HG02610 (cell line): ENCODE data around the gene USH1C.

Experiments
- ATAC-seq: cut with Tn5 transposase; IDR thresholded peaks from one replicate; pipeline ENCODE4 v1.9.1; 2021; ENCODE audit warnings: mild to moderate bottlenecking, moderate library complexity; ENCODE audit not compliant: unreplicated experiment

The USH1C gene

DNA sequence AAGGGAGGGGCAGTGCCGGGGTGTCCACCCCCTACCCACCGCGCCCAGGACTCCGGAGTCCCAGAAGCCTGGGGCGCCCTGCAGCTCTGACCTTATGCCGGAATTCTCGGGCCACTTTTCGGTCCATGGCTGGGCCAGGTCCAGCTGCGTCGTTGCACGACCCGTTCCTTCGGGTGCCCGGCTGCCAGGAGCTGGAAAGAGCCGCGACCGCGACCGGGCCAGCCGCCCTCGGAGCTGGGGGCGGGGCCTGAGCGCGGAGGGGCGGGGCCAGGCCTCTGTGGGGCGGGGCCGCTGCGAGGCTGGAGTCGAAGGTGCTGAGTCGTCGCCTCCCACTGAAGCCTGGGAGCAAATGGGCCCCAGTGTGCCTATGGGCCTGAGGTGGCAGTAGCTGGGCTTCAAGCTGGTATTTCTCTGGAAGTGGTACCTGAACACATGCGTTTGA is at the start of gene USH1C:
TSS of gene USH1C (minus strand) at position 236 of the 442 bp plus-strand sequence. CDS start at position 127, 109 bp downstream.
- ATAC-seq = no peak

DNA sequence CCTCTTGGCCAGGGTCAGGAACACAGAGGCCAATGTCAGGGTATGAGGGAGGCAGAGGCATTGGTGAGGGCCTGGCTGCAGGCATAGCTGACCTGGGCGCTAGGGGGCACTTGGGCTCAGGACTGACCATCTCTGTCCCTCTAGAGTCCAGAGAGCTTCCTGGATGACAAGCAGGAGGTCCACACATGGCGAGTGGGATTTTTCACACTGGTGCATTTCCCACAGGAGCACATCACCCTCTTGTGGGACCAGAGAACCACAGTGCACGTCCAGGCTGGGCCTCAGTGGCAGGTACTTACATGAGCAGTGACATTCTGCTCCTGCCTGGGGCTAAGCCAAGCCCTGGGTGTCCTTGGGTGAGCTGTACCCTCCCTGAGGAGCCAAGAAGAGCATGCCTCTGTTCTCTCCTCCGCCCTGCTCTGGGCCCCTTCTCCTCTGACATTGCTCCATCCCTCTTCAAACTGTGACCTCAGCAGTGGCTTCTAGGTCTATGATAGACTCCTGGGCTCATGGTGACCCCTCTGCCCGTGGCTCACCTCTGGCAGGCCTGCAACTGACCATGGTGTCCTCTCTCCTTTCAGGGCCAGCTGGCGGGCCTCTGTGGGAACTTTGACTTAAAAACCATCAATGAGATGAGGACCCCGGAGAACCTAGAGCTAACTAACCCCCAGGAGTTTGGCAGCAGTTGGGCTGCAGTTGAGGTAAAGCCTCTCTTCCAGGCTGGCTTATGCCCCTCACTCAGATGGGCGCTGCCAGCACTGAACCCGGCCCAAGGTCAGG is 49.4 kb upstream of the USH1C start:
- no peak for ATAC-seq

DNA sequence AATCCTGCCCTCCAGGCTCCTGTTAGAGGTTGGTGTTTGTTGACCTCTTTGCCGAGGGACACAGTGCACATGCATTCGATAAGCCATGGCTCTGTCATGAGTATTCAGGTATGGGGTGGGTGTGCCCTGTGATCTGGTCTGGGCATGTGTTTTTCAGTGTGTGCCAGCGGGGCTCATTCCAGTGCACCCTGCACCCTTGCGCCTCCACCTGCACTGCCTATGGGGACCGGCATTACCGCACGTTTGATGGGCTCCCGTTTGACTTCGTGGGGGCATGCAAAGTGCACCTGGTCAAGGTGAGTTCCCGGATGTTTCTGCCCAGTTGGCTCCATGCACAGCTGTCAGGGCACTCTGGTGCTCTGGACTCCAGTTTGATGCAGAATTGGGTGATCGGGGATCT is 47.1 kb upstream of the USH1C start:
- ATAC-seq = no peak

DNA sequence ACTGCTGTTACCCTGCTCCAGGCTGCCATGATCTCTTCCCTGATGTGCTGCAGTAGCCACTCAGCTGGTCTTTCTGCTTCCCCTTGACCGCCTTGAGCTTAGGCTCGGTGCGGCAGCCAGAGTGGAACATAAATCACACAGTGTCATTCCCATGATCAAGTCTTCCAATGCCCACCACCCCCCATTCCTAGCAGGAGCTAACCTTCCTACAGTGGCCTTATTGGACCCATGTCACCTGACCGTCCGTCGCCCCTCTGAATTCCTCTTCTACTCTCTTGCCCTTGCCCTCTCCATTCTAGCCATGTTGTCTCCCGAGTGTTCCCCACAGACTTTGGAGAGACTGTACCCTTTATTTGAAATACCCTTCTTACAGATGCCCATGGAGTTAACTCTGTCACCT is 46.2 kb upstream of the USH1C start:
- no peak for ATAC-seq

DNA sequence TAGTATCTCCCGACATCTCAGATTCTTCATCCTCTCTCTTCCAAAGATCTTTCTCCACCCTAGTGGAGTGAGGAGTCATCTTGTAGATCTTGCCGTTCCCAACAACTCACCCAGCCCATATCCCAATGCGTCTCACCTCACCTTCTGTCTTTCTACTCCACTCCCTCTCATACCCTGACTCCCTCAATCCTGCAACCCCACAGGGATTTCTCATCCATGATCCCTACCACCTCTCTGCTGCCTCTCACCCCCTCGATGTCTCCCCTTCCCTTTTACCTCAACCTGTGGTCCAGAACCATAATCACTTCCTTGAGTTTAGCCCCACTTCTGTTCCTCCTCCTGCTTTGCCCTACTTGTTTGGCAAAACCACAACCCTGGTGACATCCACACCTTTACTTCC is 44.5 kb upstream of the USH1C start:
- ATAC-seq = no peak

DNA sequence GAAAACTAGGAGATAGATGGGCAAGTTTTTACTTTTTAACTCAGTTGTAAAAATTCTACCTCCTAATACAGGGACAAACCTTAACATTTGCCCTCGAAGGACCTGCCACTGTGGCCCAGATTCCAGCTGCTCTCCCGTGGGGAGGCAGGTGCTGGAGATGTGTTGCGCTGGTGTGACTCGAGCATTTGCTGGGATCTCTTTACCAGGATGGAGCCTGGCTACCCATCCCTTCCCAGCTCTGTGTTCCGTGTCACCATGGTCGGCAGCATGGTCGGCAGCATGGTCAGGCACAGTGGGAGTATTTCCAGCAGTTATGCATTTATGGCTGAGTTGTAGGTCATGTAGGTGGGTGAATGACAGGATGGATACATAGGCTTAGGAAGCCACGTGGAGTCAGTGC is 44.0 kb upstream of the USH1C start:
- ATAC-seq = no peak

DNA sequence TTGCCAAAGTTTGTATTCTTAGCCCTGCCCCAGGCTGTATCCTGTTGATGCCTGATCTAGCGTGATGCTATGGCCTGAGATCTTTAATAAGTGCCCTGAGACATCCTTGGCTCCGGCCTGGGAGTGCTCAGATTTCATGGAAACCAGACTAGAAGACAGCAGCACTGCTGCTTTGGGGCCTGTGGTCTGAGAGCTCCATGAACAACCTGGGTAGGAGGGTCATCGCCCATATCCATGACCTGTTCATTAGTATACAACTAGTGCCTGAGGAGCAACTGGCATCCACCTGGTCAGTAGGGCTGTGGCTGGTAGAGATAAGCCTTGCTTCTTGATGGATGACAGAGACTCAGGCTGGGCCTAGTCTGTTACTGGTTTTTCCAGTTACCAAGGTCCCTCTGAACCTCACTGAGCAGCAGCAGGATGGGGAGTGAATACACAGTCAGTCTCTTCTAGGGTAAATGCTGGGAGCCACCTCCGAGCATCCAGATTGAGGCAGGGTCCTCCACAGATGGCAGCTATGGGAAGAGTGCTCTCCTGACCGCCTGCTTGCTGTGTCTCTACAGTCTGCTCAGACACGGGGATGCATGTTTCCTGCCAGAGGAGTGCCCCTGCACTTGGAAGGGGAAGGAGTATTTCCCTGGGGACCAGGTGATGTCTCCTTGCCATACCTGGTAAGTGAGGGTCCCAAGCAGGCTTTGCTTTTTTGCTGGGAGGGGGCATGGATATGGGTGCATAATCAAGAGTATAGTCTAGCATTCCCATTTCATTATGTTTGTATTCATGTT is 41.9 kb upstream of the USH1C start:
- no peak for ATAC-seq

DNA sequence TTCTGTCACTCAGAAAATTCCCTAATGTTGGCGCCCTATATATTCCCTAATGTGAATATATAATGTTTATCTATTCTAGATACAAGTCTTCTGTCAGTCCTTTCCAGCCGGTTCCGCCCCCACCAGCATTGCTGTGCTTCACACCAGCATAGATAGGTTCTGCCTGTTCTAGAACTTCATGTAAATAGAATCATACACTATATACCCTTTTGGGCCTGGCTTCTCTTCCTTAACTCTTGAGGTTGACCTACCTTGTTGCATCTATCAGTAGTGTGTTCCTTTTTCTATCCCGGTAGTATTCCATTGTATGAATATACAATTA is 37.5 kb upstream of the USH1C start:
- no peak for ATAC-seq

DNA sequence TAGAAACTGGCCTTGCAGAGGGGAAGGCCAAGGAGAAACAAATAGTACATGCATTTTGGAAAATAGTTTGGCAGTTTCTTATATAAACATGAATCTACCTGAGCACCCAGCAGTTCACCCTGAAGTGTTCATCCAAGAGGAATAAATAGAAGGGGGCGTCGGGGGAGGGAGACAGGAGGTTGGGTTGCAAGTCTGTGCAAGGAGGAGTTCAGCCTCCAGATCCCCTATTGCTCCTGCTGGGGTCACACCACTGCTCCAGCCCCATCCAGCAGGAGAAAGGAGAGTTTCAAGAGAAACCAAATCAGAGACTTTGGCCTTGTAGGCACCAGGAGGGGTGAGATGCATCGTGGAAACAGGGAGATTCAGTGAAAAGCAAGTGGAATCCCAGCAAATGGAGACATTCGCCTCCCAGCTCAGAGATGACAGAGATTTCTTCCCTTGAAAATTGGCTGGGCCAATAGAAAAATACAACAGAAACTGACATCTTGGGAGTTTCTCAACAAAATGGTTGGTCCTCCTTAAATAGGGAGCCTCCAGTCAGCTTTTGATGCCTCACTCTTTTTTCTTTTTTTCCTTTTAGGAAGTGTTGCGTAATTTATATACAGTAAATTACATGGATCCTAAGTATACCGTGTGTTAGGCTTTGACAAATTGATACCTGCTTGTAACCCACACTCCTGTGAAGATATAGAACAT is 37.0 kb upstream of the USH1C start:
- ATAC-seq = no peak

DNA sequence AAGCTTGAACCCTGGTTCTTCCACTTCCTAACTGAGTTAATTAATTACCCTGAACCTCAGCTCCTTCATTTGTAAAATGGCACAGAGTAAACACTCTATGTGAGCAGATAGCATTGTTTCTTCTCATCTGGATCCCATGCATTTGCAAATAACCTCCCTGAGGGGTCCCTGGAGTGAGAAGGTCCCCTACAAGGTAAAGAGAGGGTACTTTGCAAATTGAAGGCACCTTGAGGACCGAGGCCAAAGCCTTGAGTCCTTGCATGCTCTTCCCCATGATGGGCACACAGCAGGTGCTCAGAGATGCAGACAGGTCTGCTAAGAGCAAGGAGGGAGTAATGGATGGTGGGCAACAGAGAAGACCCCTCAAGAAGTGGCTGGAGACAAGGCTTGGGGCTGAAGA is 36.1 kb upstream of the USH1C start:
- ATAC-seq = no peak

DNA sequence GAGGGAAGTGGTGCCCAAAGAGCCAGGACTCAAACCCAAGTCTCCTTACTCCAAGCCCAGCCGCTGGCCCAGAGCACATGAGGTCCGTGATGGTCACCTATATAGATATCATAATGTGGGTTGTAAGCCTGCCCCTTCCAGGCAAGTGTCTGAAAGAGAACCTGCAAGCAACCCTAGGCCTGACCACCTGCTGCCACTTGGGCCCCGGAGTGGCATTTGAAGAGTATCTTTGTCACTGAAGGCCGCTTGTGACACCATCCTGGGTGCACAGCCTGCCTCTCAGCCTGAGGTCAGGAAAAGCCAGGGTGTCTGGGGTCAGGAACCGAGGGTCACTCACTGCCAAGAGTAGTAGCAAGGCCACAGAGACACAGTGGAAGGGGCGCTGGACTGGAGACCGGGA is 35.2 kb upstream of the USH1C start:
- no peak for ATAC-seq

DNA sequence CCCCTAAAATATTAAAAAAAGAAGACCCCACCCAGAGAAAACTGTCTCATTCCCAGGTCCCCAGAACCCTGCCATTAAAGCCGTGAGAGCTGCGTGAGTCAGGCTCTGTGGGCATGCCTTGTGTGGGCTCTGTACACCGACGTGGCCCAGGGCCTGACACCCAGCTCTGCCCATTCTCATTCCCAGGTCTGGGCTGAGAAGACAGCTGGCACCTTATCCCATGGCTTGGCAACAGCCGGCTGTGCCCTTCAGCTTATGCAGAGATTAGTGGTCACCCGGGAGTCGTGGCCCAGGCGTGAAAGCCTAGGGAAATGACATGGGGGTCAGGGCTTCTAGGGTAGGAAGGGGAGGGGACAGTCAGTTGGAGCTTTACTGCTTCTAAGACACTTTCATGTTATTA is 34.7 kb upstream of the USH1C start:
- ATAC-seq = no peak

DNA sequence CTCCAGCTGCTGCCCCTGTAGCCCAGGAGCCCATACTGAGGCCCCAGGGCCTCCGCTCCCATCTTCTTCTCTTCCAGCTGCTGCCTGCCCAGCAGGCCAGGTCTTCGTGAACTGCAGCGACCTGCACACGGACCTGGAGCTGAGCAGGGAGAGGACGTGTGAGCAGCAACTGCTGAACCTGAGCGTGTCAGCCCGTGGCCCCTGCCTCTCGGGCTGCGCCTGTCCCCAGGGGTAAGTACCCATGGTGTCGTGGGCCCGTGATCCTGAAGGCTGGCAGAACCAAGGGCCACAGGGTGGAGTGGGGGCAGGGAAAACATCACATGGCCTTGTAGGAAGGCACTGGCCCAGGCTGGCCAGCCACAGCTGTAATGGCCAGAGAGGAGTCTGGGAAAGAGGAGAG is 34.1 kb upstream of the USH1C start:
- no peak for ATAC-seq

DNA sequence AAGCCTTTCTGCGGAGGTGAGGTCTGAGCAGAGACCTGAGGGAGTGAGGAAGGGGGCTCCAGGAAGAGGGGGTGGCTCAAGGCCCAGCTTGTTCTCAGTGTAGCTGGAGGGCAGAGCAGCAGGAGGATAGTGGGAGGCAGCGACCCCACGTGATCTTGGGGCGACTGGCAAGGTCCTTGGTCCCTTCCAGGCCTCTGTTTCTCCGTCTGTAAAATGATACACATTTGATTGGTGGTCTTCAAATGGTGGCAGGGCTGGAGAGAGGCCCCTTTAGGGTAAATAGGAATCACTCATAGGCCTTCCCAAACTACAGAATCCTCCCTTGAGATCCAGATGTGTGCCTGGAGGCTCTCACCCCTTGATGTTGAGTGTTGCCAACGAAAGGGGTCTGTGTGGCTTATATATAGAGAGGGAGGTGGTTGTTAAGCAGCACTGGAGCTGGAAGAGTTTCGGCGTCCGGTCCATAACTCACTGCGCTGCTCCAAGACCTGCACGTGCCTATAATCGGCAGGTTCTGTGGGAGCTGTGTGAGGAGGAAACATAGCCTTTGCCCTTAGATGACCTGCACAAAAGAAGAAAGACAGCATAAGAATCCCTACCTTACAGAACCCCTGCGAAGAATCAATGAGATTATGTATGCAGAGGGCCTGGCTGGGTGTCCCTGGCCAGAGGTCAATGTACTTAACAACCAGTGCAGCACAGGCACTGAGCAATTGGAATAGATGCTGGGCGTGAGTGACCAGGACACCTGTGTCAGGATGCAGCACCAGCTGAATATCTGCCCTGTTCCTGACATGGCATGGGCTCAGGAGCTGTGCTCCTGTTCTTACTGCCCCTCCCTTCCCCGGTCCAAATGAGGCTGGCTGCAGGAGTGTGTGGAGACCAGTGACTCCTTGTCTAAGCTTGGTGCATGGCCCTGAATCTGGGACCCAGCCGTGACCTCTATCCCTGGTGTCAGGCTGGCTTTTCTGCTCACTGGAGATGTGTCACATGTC is 31.5 kb upstream of the USH1C start:
- no peak for ATAC-seq

DNA sequence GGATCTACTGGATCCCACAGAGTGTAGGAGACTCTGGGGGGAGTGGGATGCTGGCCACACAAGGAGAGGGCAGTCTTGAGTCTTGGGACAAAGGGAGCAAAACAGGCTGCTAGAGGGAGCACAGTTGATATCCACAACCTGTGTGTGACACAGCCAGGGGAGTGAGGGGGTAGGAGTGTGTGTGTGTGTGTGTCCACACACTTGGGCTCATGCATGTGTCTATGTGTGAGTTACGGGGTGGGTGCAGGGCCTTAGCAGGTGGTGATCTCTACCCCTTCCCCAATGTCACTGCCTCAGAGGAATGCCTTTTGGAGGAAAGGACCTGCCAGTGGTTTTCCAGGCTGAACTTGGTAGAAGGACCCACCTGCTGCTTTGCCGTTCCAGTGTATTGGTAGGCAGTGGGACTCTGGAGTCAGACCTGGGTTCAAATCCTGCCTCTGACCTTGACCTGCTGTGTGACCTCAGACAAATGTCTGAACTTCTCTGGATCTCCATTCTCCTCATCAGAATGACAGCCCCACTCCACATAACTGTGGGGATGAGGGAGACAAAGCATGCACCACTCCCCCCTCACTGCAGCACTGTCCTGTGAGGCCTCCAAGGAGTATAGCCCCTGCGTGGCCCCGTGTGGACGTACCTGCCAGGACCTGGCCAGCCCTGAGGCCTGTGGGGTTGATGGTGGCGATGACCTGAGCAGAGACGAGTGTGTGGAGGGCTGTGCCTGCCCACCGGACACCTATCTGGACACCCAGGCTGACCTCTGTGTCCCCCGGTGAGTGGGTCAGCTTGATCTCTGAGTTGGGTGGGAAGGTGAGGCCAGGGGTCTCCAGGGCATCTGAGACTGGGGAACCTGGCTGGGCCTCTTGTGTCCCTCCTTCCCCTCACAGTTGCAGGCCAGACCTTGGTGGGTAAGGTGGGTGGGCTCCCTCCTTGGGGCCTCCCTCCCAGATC is 30.2 kb upstream of the USH1C start:
- ATAC-seq = no peak

DNA sequence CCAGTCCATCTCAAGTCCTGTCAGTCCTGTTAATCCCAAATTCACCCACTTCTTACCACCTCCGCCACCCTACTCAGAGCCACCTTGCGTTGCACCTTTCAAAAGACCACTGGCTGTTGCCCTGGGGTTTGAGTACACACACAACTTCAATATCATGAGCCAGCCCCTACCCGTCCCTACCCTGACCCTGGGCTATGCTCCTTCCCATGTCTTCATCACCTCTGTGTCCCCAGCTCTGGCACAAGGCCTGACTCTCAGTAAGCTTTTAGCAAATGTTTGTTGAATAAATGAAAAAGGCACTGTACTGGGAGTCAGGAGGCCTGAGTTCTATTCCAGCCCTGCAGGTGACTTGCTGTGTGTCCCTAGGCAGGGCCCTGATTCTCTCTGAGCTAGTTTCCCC is 29.3 kb upstream of the USH1C start:
- ATAC-seq = no peak

DNA sequence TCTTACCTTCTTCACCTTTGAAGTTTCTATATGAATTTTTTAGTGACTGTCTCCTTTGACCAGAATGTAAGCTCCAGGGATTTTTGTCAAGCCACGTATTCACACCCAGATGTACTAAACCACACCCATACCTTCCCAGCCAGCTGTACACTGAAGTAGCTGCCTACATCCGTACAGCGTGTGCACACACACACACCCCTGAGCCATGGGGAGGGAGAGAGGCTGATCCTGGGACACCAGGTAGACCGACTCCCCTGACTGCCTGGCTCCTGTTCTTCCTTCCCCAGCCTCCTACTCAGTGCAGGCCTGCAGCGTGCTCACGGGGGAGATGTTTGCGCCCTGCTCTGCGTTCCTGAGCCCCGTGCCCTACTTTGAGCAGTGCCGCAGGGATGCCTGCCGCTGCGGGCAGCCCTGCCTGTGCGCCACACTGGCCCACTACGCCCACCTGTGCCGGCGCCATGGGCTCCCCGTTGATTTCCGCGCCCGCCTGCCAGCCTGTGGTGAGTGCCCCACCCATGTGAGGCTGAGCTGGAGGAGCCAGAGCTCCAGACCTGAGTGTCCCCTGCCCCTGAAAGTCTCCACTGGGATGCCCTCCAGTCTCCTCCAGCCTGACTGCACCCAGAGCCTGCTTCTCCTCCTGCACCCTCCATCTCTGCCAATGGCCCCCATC is 28.7 kb upstream of the USH1C start:
- ATAC-seq = no peak

DNA sequence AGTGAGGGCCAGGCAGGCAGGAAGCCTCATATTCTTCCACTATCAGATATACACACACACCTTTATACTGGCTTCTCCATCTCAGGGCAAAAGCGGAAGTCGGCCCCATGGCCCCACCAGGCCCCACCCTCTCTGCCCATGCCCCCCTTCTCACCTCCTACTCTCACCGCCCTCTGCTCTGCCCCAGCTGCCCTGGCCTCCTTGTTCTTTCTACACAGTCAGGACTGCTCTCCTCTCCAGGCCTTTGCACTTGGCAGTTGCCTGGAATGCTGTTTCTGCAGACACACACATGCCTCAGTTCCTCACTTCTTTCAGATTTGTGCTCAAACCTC is 28.1 kb upstream of the USH1C start:
- no peak for ATAC-seq
